Tibial artery (tissue), 4 donors: ENCODE measurements around the gene COL21A1.
"Not testable (repeated sequence)": the region's sequence is repeated elsewhere in the genome, so short reads cannot be mapped to it uniquely, and the experiment has no call there.

ENCODE experiments used
- DNase-seq, 2 donors: peaks; one replicate each; pipeline ENCODE4 v3.0.0-alpha.2; 2019
- H3K27ac ChIP-seq, 2 donors: fragments of 200-600 bp; sonication (generic) in 1 of 2; 1 replicate in 1 of 2; 2 replicates in 1 of 2; pipeline ENCODE4 v1.5.1; 2018 to 2019; ENCODE audit warnings: mild to moderate bottlenecking in 1 of 2
- H3K27me3 ChIP-seq, 2 donors: fragments of 200-600 bp; sonication (generic) in 1 of 2; one replicate each; pipeline versions ENCODE4 v1.5.1 to v1.6.0; 2016 to 2019
- H3K36me3 ChIP-seq, 3 donors: fragments of 200-600 bp; sonication (generic) in 2 of 3; one replicate each; pipeline ENCODE4 v1.5.1; 2016 to 2019; ENCODE audit warnings: mild to moderate bottlenecking in 2 of 3
- H3K4me1 ChIP-seq, 4 donors: fragments of 200-600 bp; sonication (generic) in 2 of 4; 1 replicate in 3 of 4; 2 replicates in 1 of 4; pipeline ENCODE4 v1.5.1; 2016 to 2019
- H3K4me3 ChIP-seq, 2 donors: fragments of 200-600 bp; sonication (generic) in 1 of 2; 1 replicate in 1 of 2; 2 replicates in 1 of 2; pipeline ENCODE4 v1.5.1; 2018 to 2019; ENCODE audit warnings: mild to moderate bottlenecking in 2 of 2
- H3K9me3 ChIP-seq, 3 donors: fragments of 200-600 bp; sonication (generic) in 1 of 3; one replicate each; pipeline ENCODE4 v1.5.1; 2016 to 2019
- CTCF ChIP-seq, 2 experiments: fragments of 200-600 bp in 1 of 2; fragments of 450-650 bp in 1 of 2; IDR thresholded peaks; one replicate each; pipeline ENCODE4 v1.5.1; 2017 to 2019; ENCODE audit warnings: antibody characterized with exemption in 2 of 2, mild to moderate bottlenecking in 1 of 2, moderate library complexity in 1 of 2
- intact Hi-C: fragments of 100-400 bp; cut with DNase I; formaldehyde crosslinking; loops from one replicate; pipeline ENCODE4 v1.15.0; 2023; ENCODE audit warnings: low total_unique reads

Gene COL21A1

GRCh38 chr6:56017198-56017597 lies 230.2 kb downstream of the COL21A1 start:
- intact Hi-C loops: no loop called here
- H3K27me3 ChIP-seq: no peaks in the 10 kb centered on the region
- no peak for DNase-seq
- H3K4me1 ChIP-seq: no peaks in the 10 kb centered on the region
- no peak overlapping the region for H3K27ac ChIP-seq
- no peak for TF ChIP-seq CTCF (IDR thresholded peaks at IDR 0.05)
- H3K4me3 ChIP-seq: no peak overlapping the region
- H3K9me3 ChIP-seq: no peaks in the 10 kb centered on the region
- no peaks in the 10 kb centered on the region for H3K36me3 ChIP-seq

- H3K4me3 ChIP-seq, DNase-seq, H3K27ac ChIP-seq, H3K27me3 ChIP-seq, H3K36me3 ChIP-seq, H3K4me1 ChIP-seq, intact Hi-C loops, H3K9me3 ChIP-seq: not testable (repeated sequence)
Measured at GRCh38 chr6:56014039-56014438, 233.3 kb downstream of the COL21A1 start.

- no peak for TF ChIP-seq CTCF (IDR thresholded peaks at IDR 0.05)
- intact Hi-C loops: no loop called here
Measured at GRCh38 chr6:56009636-56010035, 237.7 kb downstream of the COL21A1 start.

More at GRCh38 chr6:56009636-56010035, 237.7 kb downstream of the COL21A1 start:
- Histone ChIP-seq H3K4me3 (no peak overlapping the region), H3K4me1 (no peaks in the 10 kb centered on the region), H3K36me3 (no peaks in the 10 kb centered on the region), H3K27ac (no peak overlapping the region), H3K9me3 (no peaks in the 10 kb centered on the region), H3K27me3 (no peaks in the 10 kb centered on the region)
- no peak for DNase-seq
